Keratinocyte (primary cell): ENCODE results near the gene KHNYN.

Experiments used
- CTCF ChIP-seq, 3 experiments: IDR thresholded peaks in 1 of 3; conservative IDR thresholded peaks in 1 of 3; optimal IDR thresholded peaks in 1 of 3; 2 replicates in 2 of 3; 3 replicates in 1 of 3; pipeline versions ENCODE3 to v1.5.1; 2011; ENCODE audit warnings: low read length in 3 of 3, mild to moderate bottlenecking in 3 of 3, moderate library complexity in 2 of 3, control low read depth in 1 of 3, inconsistent platforms in 1 of 3; ENCODE audit not compliant: insufficient read depth in 2 of 3; ENCODE audit errors: extremely low read depth in 1 of 3
- EZH2 ChIP-seq: IDR thresholded peaks from one replicate; pipeline ENCODE4 v1.6.1; 2012; ENCODE audit warnings: inconsistent platforms, mild to moderate bottlenecking, low read length, moderate library complexity

GRCh38 chr14:24384169-24384568, 45.6 kb upstream of the KHNYN start:
- TF ChIP-seq EZH2 (no peak), CTCF (optimal IDR thresholded peaks at IDR 0.05 in 1 of 3, IDR thresholded peaks at IDR 0.05 in 1 of 3, conservative IDR thresholded peaks at IDR 0.05 in 1 of 3; ENCODE audit: extremely low read depth in 1 of 3, insufficient read depth in 2 of 3, low read length in 3 of 3) (no peak)
